Measurements from ENCODE around the gene RNASE1.

GRCh38 chr14:20775043-20775442 is 27.6 kb downstream of the RNASE1 start:
- TF ChIP-seq CTCF (IDR thresholded peaks at IDR 0.05) (no peak), POLR2A (IDR thresholded peaks at IDR 0.05) (no peak), POLR2AphosphoS5 (IDR thresholded peaks at IDR 0.05) (no peak)

Data from gastroesophageal sphincter (tissue), 3 donors.